GM23338 (cell line): ENCODE measurements around the gene SMIM45.

Experiments
- ATAC-seq: fragments of 200-7000 bp; cut with Tn5 transposase; 3 replicates; pipeline ENCODE4 v1.9.1; 2020
- DNase-seq: peaks from one replicate; pipeline ENCODE4 v3.0.0-alpha.2; 2015; ENCODE audit warnings: low spot score
- H2AFZ ChIP-seq: fragments of 200-600 bp; sonication (generic); 2 replicates; pipeline ENCODE4 v1.8.0; 2016; ENCODE audit warnings: antibody characterized with exemption, mild to moderate bottlenecking, moderate library complexity
- H3F3A ChIP-seq: fragments of 200-600 bp; sonication (generic); replicated peaks from 2 replicates; pipeline ENCODE4 v1.8.0; 2017; ENCODE audit warnings: antibody characterized with exemption, mixed run types, low read depth
- H3K27ac ChIP-seq: fragments of 200-600 bp; sonication (generic); 2 replicates; pipeline ENCODE4 v1.6.1; 2016; ENCODE audit warnings: low read depth
- H3K27me3 ChIP-seq: fragments of 200-600 bp; sonication (generic); 2 replicates; pipeline ENCODE4 v1.8.0; 2016; ENCODE audit warnings: mild to moderate bottlenecking, mixed run types, moderate library complexity; ENCODE audit not compliant: insufficient read depth
- H3K36me3 ChIP-seq: fragments of 200-600 bp; sonication (generic); 2 replicates; pipeline ENCODE4 v1.8.0; 2016; ENCODE audit warnings: mild to moderate bottlenecking; ENCODE audit not compliant: insufficient read depth
- H3K4me1 ChIP-seq: fragments of 200-600 bp; sonication (generic); 2 replicates; pipeline ENCODE4 v1.8.0; 2016; ENCODE audit warnings: mild to moderate bottlenecking, moderate library complexity; ENCODE audit not compliant: insufficient read depth
- H3K4me2 ChIP-seq: fragments of 200-600 bp; sonication (generic); 2 replicates; pipeline ENCODE4 v1.7.1; 2017; ENCODE audit warnings: mixed run types
- H3K4me3 ChIP-seq: fragments of 200-600 bp; sonication (generic); 2 replicates; pipeline ENCODE4 v1.6.1; 2016; ENCODE audit warnings: mixed run types
- H3K79me2 ChIP-seq: fragments of 200-600 bp; sonication (generic); replicated peaks from 2 replicates; pipeline ENCODE4 v1.8.0; 2017; ENCODE audit warnings: mild to moderate bottlenecking; ENCODE audit not compliant: insufficient read depth
- H3K9me2 ChIP-seq: fragments of 200-600 bp; sonication (generic); 2 replicates; pipeline ENCODE4 v1.8.0; 2017; ENCODE audit not compliant: insufficient read depth
- H4K20me1 ChIP-seq: fragments of 200-600 bp; sonication (generic); replicated peaks from 2 replicates; pipeline ENCODE4 v1.8.0; 2017; ENCODE audit warnings: mild to moderate bottlenecking; ENCODE audit not compliant: insufficient read depth
- H3K27ac Mint-ChIP-seq: 2 replicates; pipeline ENCODE4 v1.8.0; 2020; ENCODE audit warnings: inconsistent platforms, mild to moderate bottlenecking, moderate library complexity, mixed read lengths
- H3K27me3 Mint-ChIP-seq: 3 replicates; pipeline ENCODE4 v1.8.0; 2022; ENCODE audit warnings: low read depth, mild to moderate bottlenecking, moderate library complexity, mixed read lengths, inconsistent platforms; ENCODE audit not compliant: insufficient read depth, poor library complexity
- H3K36me3 Mint-ChIP-seq: 3 replicates; pipeline ENCODE4 v1.8.0; 2021; ENCODE audit warnings: low read depth, mild to moderate bottlenecking, inconsistent platforms, moderate library complexity, mixed read lengths
- H3K4me1 Mint-ChIP-seq: 3 replicates; pipeline ENCODE4 v1.8.0; 2020; ENCODE audit warnings: mild to moderate bottlenecking, inconsistent platforms, mixed read lengths
- H3K4me3 Mint-ChIP-seq: 3 replicates; pipeline ENCODE4 v1.8.0; 2021; ENCODE audit warnings: moderate library complexity, mild to moderate bottlenecking, inconsistent platforms, mixed read lengths
- H3K9me3 Mint-ChIP-seq: 3 replicates; pipeline ENCODE4 v1.8.0; 2020; ENCODE audit warnings: moderate library complexity, mild to moderate bottlenecking, inconsistent platforms, mixed read lengths
- EZH2 ChIP-seq: fragments of 200-600 bp; sonication (generic); IDR thresholded peaks from one replicate; pipeline ENCODE4 v1.8.0; 2017; ENCODE audit warnings: antibody characterized with exemption, mild to moderate bottlenecking, low read depth; ENCODE audit not compliant: unreplicated experiment
- EZH2phosphoT487 ChIP-seq: fragments of 200-600 bp; sonication (generic); IDR thresholded peaks from one replicate; pipeline ENCODE4 v1.8.1; 2018; ENCODE audit warnings: antibody characterized with exemption; ENCODE audit not compliant: unreplicated experiment
- JUNB ChIP-seq: IDR thresholded peaks from one replicate; pipeline ENCODE4 v1.6.1; 2016; ENCODE audit warnings: antibody characterized with exemption; ENCODE audit not compliant: unreplicated experiment
- NANOG ChIP-seq: IDR thresholded peaks from 2 replicates; pipeline ENCODE4 v1.6.1; 2016; ENCODE audit warnings: antibody characterized with exemption, borderline replicate concordance
- ZNF114 ChIP-seq: fragments of 250-450 bp; sonication (Bioruptor Pico); IDR thresholded peaks from 2 replicates; pipeline ENCODE4 v1.5.0; 2020; ENCODE audit warnings: mild to moderate bottlenecking, moderate library complexity
- ZNF331 ChIP-seq: fragments of 250-450 bp; sonication (Bioruptor Pico); IDR thresholded peaks from 2 replicates; pipeline ENCODE4 v1.5.0; 2020; ENCODE audit warnings: low read depth, mild to moderate bottlenecking, moderate library complexity
- TF ChIP-seq, protein P1 (sequence below): fragments of 250-450 bp; sonication (Bioruptor Pico); IDR thresholded peaks from 2 replicates; pipeline ENCODE4 v1.5.0; 2020; ENCODE audit warnings: mild to moderate bottlenecking, moderate library complexity
- TF ChIP-seq, protein P2 (sequence below), 2 experiments: fragments of 200-600 bp in 1 of 2; sonication (generic) in 1 of 2; conservative IDR thresholded peaks; 2 replicates each; pipeline versions ENCODE4 v1.5.1 to v1.6.1; 2016 to 2017; ENCODE audit warnings: antibody characterized with exemption in 2 of 2, low read depth in 2 of 2, mild to moderate bottlenecking in 2 of 2, moderate library complexity in 1 of 2
- TF ChIP-seq, protein P3 (sequence below): IDR thresholded peaks from one replicate; pipeline ENCODE4 v1.6.1; 2018; ENCODE audit warnings: antibody characterized with exemption; ENCODE audit not compliant: unreplicated experiment

Gene SMIM45

DNA sequence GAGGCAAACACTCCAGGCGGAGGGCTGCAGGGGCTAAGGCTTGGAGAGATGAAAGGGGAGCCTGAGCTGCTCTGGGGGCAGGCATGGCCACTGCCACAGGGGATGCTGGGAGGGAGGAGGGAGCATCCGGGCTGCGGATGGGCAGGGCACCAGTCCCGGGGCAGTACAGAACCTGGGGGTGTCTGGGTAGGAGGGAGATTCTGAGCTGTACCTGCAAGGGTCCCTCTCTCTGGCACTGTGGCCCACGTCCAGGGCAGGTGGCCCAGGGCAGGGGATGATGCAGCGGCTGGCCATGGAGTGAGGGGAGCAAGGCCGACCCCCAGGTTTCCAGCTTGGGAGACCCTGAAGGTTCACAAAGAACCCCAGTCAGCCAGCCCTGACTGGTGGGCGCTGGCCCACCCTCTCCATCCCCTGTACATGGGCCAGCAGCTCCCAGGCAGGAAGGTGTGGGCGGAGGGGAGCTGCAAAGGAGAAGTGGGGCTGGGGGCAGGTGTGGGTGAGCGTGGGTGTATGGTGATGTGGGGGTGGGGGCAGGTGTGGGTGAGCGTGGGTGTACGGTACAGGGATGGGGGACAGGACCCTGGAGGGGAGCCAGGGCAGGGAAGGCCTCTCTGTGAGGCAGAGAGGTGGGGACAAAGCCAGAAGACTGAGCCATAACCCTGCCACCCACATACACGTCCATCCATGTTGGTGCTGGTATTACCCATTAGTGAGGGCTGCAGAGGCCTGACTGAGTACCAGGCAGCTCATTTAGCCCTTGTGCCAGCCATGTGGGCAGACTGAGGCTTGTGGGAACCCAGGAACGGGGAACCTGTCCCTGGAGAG, 23.1 kb upstream of the SMIM45 start (continued):
- TF ChIP-seq, protein P1, sequence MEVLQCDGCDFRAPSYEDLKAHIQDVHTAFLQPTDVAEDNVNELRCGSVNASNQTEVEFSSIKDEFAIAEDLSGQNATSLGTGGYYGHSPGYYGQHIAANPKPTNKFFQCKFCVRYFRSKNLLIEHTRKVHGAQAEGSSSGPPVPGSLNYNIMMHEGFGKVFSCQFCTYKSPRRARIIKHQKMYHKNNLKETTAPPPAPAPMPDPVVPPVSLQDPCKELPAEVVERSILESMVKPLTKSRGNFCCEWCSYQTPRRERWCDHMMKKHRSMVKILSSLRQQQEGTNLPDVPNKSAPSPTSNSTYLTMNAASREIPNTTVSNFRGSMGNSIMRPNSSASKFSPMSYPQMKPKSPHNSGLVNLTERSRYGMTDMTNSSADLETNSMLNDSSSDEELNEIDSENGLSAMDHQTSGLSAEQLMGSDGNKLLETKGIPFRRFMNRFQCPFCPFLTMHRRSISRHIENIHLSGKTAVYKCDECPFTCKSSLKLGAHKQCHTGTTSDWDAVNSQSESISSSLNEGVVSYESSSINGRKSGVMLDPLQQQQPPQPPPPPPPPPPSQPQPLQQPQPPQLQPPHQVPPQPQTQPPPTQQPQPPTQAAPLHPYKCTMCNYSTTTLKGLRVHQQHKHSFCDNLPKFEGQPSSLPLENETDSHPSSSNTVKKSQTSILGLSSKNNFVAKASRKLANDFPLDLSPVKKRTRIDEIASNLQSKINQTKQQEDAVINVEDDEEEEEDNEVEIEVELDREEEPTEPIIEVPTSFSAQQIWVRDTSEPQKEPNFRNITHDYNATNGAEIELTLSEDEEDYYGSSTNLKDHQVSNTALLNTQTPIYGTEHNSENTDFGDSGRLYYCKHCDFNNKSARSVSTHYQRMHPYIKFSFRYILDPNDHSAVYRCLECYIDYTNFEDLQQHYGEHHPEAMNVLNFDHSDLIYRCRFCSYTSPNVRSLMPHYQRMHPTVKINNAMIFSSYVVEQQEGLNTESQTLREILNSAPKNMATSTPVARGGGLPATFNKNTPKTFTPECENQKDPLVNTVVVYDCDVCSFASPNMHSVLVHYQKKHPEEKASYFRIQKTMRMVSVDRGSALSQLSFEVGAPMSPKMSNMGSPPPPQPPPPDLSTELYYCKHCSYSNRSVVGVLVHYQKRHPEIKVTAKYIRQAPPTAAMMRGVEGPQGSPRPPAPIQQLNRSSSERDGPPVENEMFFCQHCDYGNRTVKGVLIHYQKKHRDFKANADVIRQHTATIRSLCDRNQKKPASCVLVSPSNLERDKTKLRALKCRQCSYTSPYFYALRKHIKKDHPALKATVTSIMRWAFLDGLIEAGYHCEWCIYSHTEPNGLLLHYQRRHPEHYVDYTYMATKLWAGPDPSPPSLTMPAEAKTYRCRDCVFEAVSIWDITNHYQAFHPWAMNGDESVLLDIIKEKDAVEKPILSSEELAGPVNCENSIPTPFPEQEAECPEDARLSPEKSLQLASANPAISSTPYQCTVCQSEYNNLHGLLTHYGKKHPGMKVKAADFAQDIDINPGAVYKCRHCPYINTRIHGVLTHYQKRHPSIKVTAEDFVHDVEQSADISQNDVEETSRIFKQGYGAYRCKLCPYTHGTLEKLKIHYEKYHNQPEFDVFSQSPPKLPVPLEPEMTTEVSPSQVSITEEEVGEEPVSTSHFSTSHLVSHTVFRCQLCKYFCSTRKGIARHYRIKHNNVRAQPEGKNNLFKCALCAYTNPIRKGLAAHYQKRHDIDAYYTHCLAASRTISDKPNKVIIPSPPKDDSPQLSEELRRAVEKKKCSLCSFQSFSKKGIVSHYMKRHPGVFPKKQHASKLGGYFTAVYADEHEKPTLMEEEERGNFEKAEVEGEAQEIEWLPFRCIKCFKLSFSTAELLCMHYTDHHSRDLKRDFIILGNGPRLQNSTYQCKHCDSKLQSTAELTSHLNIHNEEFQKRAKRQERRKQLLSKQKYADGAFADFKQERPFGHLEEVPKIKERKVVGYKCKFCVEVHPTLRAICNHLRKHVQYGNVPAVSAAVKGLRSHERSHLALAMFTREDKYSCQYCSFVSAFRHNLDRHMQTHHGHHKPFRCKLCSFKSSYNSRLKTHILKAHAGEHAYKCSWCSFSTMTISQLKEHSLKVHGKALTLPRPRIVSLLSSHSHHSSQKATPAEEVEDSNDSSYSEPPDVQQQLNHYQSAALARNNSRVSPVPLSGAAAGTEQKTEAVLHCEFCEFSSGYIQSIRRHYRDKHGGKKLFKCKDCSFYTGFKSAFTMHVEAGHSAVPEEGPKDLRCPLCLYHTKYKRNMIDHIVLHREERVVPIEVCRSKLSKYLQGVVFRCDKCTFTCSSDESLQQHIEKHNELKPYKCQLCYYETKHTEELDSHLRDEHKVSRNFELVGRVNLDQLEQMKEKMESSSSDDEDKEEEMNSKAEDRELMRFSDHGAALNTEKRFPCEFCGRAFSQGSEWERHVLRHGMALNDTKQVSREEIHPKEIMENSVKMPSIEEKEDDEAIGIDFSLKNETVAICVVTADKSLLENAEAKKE (CRISPR knock-in tag), result no peak
- TF ChIP-seq, protein P2, sequence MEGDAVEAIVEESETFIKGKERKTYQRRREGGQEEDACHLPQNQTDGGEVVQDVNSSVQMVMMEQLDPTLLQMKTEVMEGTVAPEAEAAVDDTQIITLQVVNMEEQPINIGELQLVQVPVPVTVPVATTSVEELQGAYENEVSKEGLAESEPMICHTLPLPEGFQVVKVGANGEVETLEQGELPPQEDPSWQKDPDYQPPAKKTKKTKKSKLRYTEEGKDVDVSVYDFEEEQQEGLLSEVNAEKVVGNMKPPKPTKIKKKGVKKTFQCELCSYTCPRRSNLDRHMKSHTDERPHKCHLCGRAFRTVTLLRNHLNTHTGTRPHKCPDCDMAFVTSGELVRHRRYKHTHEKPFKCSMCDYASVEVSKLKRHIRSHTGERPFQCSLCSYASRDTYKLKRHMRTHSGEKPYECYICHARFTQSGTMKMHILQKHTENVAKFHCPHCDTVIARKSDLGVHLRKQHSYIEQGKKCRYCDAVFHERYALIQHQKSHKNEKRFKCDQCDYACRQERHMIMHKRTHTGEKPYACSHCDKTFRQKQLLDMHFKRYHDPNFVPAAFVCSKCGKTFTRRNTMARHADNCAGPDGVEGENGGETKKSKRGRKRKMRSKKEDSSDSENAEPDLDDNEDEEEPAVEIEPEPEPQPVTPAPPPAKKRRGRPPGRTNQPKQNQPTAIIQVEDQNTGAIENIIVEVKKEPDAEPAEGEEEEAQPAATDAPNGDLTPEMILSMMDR (conservative IDR thresholded peaks at IDR 0.05; ENCODE audit: low read depth in 2 of 2), result no peak

DNA sequence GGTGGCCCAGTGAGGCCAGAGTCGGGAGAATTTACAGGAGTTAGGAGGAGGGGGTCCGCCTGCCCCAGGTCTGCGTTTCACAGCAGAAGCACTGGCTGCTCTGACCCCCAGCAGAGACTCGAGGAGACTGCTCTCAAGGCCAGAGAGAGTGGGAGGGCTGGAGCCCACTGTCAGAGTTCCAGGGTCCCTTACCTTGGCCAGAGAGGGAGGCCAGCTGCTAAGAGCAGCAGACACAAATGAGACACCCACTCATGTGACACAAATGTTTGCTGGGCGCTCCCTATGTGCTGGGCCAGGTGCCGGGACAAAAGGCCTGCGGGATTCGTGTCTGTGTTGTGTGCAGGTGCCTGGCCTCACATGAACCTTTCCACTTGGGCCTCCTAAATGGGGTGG, 22.5 kb upstream of the SMIM45 start:
- DNase-seq, result no peak
- H4K20me1 ChIP-seq, result peaks cover 7% of the 10 kb centered on the region
- H3K36me3 ChIP-seq, result no peaks in the 10 kb centered on the region
- no peak overlapping the region for H3K27ac ChIP-seq
- H3K36me3 Mint-ChIP-seq, result no peaks in the 10 kb centered on the region; the same call in 2 of the 3 replicates
- peaks cover 43% of the 10 kb centered on the region for H3K27me3 ChIP-seq
- no peak overlapping the region for H3K4me3 Mint-ChIP-seq
- H3K4me2 ChIP-seq, result no peak overlapping the region
- H3K9me3 Mint-ChIP-seq, result no peaks in the 10 kb centered on the region; the same call in 2 of the 3 replicates
- no peak overlapping the region for H3K27ac Mint-ChIP-seq
- no peaks in the 10 kb centered on the region for H3K79me2 ChIP-seq
- no peaks in the 10 kb centered on the region; the same call in none of the 2 replicates for H3K4me1 ChIP-seq
- H3K27me3 Mint-ChIP-seq, result peaks cover 58% of the 10 kb centered on the region
- H3K9me2 ChIP-seq, result no peaks in the 10 kb centered on the region
- peaks cover 8% of the 10 kb centered on the region; the same call in 1 of the 2 replicates for H3F3A ChIP-seq
- H2AFZ ChIP-seq, result no peak overlapping the region
- no peak for ATAC-seq
- H3K4me1 Mint-ChIP-seq, result peaks cover 13% of the 10 kb centered on the region
- H3K4me3 ChIP-seq, result no peak overlapping the region
- TF ChIP-seq EZH2phosphoT487, result no peak
- TF ChIP-seq, protein P2 (conservative IDR thresholded peaks at IDR 0.05; ENCODE audit: low read depth in 2 of 2), result no peak
- TF ChIP-seq NANOG, result no peak
- no peak for TF ChIP-seq ZNF114
- TF ChIP-seq JUNB, result no peak
- no peak for TF ChIP-seq ZNF331 (CRISPR knock-in tag)
- TF ChIP-seq, protein P3, sequence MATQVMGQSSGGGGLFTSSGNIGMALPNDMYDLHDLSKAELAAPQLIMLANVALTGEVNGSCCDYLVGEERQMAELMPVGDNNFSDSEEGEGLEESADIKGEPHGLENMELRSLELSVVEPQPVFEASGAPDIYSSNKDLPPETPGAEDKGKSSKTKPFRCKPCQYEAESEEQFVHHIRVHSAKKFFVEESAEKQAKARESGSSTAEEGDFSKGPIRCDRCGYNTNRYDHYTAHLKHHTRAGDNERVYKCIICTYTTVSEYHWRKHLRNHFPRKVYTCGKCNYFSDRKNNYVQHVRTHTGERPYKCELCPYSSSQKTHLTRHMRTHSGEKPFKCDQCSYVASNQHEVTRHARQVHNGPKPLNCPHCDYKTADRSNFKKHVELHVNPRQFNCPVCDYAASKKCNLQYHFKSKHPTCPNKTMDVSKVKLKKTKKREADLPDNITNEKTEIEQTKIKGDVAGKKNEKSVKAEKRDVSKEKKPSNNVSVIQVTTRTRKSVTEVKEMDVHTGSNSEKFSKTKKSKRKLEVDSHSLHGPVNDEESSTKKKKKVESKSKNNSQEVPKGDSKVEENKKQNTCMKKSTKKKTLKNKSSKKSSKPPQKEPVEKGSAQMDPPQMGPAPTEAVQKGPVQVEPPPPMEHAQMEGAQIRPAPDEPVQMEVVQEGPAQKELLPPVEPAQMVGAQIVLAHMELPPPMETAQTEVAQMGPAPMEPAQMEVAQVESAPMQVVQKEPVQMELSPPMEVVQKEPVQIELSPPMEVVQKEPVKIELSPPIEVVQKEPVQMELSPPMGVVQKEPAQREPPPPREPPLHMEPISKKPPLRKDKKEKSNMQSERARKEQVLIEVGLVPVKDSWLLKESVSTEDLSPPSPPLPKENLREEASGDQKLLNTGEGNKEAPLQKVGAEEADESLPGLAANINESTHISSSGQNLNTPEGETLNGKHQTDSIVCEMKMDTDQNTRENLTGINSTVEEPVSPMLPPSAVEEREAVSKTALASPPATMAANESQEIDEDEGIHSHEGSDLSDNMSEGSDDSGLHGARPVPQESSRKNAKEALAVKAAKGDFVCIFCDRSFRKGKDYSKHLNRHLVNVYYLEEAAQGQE, result no peak
- TF ChIP-seq EZH2, result no peak
